MM.1S (cell line): ENCODE measurements around the gene CREB3L4.

Experiments used
- EZH2 ChIP-seq: fragments of 300-600 bp; sonication (generic); optimal IDR thresholded peaks from 2 replicates; pipeline ENCODE3; 2017; ENCODE audit warnings: low read depth, mild to moderate bottlenecking, antibody characterized with exemption, low read length, mixed read lengths
- TF ChIP-seq, protein P1 (sequence below): fragments of 300-600 bp; sonication (generic); IDR thresholded peaks from 2 replicates; pipeline ENCODE4 v1.5.1; 2016; ENCODE audit warnings: antibody characterized with exemption, low read length, mixed read lengths

DNA sequence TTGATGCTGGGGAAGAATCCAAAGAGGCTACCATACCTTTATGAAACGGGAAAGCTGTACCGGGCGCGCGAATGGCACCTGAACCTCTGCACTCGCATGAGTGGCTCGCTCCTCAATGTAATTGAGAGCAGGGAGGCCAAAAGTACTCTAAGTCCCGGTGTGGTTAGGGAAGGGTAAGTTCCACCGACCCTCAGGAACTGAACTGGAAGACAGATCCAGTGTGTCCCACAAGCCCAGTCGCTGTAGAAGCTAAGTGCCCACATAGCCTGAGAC, 46.0 kb upstream of the CREB3L4 start:
- TF ChIP-seq, protein P1, sequence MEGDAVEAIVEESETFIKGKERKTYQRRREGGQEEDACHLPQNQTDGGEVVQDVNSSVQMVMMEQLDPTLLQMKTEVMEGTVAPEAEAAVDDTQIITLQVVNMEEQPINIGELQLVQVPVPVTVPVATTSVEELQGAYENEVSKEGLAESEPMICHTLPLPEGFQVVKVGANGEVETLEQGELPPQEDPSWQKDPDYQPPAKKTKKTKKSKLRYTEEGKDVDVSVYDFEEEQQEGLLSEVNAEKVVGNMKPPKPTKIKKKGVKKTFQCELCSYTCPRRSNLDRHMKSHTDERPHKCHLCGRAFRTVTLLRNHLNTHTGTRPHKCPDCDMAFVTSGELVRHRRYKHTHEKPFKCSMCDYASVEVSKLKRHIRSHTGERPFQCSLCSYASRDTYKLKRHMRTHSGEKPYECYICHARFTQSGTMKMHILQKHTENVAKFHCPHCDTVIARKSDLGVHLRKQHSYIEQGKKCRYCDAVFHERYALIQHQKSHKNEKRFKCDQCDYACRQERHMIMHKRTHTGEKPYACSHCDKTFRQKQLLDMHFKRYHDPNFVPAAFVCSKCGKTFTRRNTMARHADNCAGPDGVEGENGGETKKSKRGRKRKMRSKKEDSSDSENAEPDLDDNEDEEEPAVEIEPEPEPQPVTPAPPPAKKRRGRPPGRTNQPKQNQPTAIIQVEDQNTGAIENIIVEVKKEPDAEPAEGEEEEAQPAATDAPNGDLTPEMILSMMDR = no peak
- TF ChIP-seq EZH2 = no peak
